Activated T-cell treated with anti-CD3 and anti-CD28 coated beads, Interleukin-2, amount 50 U/mL, for 72 hours (primary cell): ENCODE results near the gene GJC2. TPM values are rescaled to one million over a fixed set of nuclear protein-coding genes. Genes with fewer than 3 reads are reported as not detected.
"Not testable (repeated sequence)": the region's sequence is repeated elsewhere in the genome, so short reads cannot be mapped to it uniquely, and the experiment has no call there.

Experiments used
- ATAC-seq, 2 donors: fragments of 150-1000 bp; cut with Tn5 transposase; replicated peaks in 1 of 2; 2 replicates each; pipeline ENCODE4 v1.10.0; 2021; ENCODE audit warnings: moderate library complexity in 2 of 2, mild to moderate bottlenecking in 1 of 2
- DNase-seq, 2 donors: peaks; one replicate each; pipeline ENCODE4 v3.0.0; 2021 to 2022; ENCODE audit warnings: mixed read lengths in 1 of 2
- H3K27ac Mint-ChIP-seq: one replicate; pipeline ENCODE4 v1.8.0; 2022; ENCODE audit warnings: mild to moderate bottlenecking, moderate library complexity, mixed read lengths
- H3K27me3 Mint-ChIP-seq: one replicate; pipeline ENCODE4 v1.8.0; 2022; ENCODE audit warnings: low read depth, mixed read lengths
- H3K36me3 Mint-ChIP-seq, 2 donors: one replicate each; pipeline ENCODE4 v1.8.0; 2022; ENCODE audit warnings: mixed read lengths in 2 of 2, mild to moderate bottlenecking in 1 of 2; ENCODE audit not compliant: insufficient read depth in 2 of 2
- H3K4me1 Mint-ChIP-seq: one replicate; pipeline ENCODE4 v1.8.0; 2022; ENCODE audit warnings: low read depth, mixed read lengths
- H3K4me3 Mint-ChIP-seq, 2 donors: one replicate each; pipeline ENCODE4 v1.8.0; 2022; ENCODE audit warnings: mild to moderate bottlenecking in 2 of 2, mixed read lengths in 2 of 2, moderate library complexity in 2 of 2
- H3K9me3 Mint-ChIP-seq, 2 donors: one replicate each; pipeline ENCODE4 v1.8.0; 2022; ENCODE audit warnings: mixed read lengths in 2 of 2
- total RNA-seq, 2 donors: library from RNA; stranded (reverse); gene quantifications; one replicate each; pipeline ENCODE4 v1.2.3, GENCODE V29; 2022

GJC2 gene
- total RNA-seq, 2 donors from 2014 or later: 0.77 to 0.93 TPM

DNA sequence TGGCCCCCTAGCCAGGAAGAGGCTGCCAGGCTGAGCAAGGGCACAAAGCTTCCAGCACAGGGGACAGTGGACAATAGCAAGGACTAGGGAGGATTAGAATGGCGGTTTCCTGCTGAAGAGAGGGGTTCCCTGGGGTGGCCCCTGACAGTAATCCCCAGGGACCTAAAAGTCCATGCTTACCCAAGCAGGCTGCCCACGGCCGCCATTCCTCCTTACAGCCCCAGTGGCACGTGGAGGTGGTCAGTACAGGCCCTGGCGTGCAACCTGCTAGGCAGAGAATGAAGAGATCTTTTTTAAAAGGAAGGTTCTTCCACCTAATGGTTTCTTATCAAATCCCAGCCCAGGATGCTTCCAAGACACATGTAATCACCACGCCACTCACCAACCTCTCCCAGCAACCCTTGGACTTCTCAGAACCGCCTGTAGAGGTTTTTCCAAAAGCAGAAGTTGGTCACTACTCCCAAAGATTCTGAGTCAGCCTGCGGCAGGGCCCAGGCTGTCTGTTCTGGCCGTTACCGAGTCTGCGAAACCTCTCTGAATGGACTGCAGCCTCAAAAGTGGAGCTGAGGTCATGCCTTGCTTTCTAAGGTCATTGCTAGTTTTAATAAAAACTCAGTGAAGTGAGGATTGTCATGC, 41.6 kb upstream of the GJC2 start:
- Mint-ChIP-seq H3K4me1 (peaks cover 51% of the 10 kb centered on the region), H3K27me3 (no peaks in the 10 kb centered on the region), H3K9me3 (no peaks in the 10 kb centered on the region), H3K36me3 (peaks cover 0 to 4% of the 10 kb centered on the region in 2 donors), H3K4me3 (peak overlapping the region; percentile 93 to 94), H3K27ac (peak overlapping the region; percentile 57)
- DNase-seq (no peak), ATAC-seq (no peak)

GRCh38 chr1:228108742-228109072, 41.0 kb upstream of the GJC2 start:
- peaks cover 45% of the 10 kb centered on the region for H3K4me1 Mint-ChIP-seq
- no peaks in the 10 kb centered on the region for H3K27me3 Mint-ChIP-seq
- H3K36me3 Mint-ChIP-seq: peaks cover 0 to 2% of the 10 kb centered on the region in 2 donors
- DNase-seq (no peak), ATAC-seq (no peak)
- H3K9me3 Mint-ChIP-seq: no peaks in the 10 kb centered on the region
- H3K27ac Mint-ChIP-seq: peak overlapping the region; percentile 57
- H3K4me3 Mint-ChIP-seq: peak overlapping the region; percentile 93 to 94

DNA sequence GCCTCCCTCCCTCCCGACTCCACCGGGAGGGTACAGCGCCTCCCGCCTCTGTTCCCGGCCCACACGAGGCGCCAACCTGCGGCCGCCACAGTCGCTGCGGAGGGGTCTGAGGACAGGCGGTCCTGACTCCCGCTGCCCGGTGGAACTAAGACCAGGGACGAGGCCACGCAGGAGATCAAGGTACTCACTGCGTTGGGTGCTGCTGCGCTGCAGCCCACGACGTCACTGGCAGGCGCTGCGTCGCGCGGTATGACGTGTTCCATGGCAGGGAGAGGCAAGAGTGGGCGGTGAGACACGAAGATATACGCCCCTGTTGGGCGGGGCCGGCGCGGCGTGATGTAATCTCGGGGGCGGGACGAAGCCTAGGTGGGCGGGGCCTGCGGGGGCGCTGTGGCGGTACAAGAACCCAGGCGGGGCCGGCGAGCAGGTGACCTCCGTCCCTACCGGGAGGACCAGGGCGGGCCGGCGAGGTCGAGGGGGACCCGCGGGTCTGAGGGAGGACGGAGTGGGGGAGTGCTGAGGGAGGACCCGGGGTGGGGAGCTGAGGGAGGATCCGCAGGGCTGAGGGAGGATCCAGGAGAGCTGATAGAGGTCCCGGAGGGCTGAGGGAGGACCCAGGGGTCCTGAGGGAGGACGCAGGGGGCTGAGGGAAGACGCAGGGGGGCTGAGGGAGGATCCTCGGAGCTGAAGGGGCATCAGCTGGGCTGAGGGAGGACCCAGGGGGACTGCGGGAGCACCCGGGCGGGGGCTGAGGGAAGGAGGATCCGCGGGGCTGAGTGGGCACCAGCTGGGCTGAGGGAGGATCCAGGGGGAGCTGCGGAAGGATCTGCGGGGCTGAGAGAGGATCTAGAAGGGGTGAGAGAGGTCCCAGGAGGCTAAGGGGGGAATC, 40.4 kb upstream of the GJC2 start, which contains the start of gene MRPL55:
MRPL55 (minus strand) TSS at position 227 of the 889 bp plus-strand sequence. CDS start 1,039 bp downstream, outside the sequence.
- Mint-ChIP-seq H3K27ac (peak within 1 kb of the TSS; percentile 95), H3K36me3 (peaks cover 0 to 2% of the 10 kb centered on the region in 2 donors), H3K27me3 (no peaks in the 10 kb centered on the region), H3K4me1 (peaks cover 40% of the 10 kb centered on the region), H3K9me3 (no peaks in the 10 kb centered on the region), H3K4me3 (peak within 1 kb of the TSS; percentile 93 to 94)
- DNase-seq (peak; percentile 97 to 100), ATAC-seq (peak; percentile 96 to 97)

DNA sequence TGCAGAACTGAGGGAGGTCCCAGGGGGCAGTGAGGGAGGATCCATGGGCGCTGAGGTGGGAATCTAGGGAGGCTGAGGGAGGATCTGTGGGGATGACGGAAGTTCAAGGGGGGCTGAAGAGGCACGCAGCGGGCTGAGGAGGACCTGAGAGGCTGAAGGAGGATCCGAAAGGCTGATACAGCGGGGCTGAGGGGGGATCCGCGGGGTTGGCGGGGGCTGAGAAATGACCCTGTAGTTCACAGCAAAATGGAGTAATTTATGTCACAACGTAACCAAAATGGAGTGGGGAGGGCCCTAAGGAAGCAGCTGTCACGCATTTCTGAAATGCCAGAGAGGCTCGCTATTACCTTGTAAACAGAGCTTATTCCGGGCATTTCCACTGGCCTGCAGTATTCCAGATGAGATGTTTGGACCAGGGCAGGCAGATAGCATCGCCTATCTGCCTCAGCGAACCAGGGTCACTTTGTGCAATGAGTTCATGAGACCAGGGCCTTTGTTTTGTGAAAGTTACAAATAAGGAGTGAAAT, 39.7 kb upstream of the GJC2 start:
- Mint-ChIP-seq H3K4me1 (peaks cover 33% of the 10 kb centered on the region), H3K36me3 (peaks cover 0 to 2% of the 10 kb centered on the region in 2 donors), H3K9me3 (no peaks in the 10 kb centered on the region), H3K27ac (peak overlapping the region; percentile 95), H3K27me3 (no peaks in the 10 kb centered on the region), H3K4me3 (peak overlapping the region; percentile 93 to 94)
- ATAC-seq (no peak), DNase-seq (no peak)

- Mint-ChIP-seq H3K4me1 (peaks cover 33% of the 10 kb centered on the region), H3K4me3 (peak overlapping the region in 1 of 2 donors; percentile 93), H3K27ac (no peak overlapping the region), H3K36me3 (peaks cover 0 to 2% of the 10 kb centered on the region in 2 donors), H3K27me3 (no peaks in the 10 kb centered on the region), H3K9me3 (no peaks in the 10 kb centered on the region)
- DNase-seq (no peak), ATAC-seq (no peak)
Measured at GRCh38 chr1:228110556-228110955, 39.2 kb upstream of the GJC2 start.

GRCh38 chr1:228111315-228111714, 38.4 kb upstream of the GJC2 start:
- peaks cover 33% of the 10 kb centered on the region for H3K4me1 Mint-ChIP-seq
- not testable (repeated sequence) for H3K27me3 Mint-ChIP-seq, H3K27ac Mint-ChIP-seq, H3K4me3 Mint-ChIP-seq, ATAC-seq, H3K9me3 Mint-ChIP-seq, H3K36me3 Mint-ChIP-seq, DNase-seq

- H3K27me3 Mint-ChIP-seq: no peaks in the 10 kb centered on the region
- no peak overlapping the region for H3K4me3 Mint-ChIP-seq
- ATAC-seq (no peak), DNase-seq (no peak)
- peaks cover 29% of the 10 kb centered on the region for H3K4me1 Mint-ChIP-seq
- peaks cover 0 to 3% of the 10 kb centered on the region in 2 donors for H3K36me3 Mint-ChIP-seq
- H3K27ac Mint-ChIP-seq: no peak overlapping the region
- H3K9me3 Mint-ChIP-seq: peaks cover 0 to 1% of the 10 kb centered on the region in 2 donors
Measured at GRCh38 chr1:228112167-228112566, 37.6 kb upstream of the GJC2 start.

- peaks cover 0 to 3% of the 10 kb centered on the region in 2 donors for H3K36me3 Mint-ChIP-seq
- H3K9me3 Mint-ChIP-seq: peaks cover 0 to 1% of the 10 kb centered on the region in 2 donors
- no peaks in the 10 kb centered on the region for H3K27me3 Mint-ChIP-seq
- H3K4me3 Mint-ChIP-seq: no peak overlapping the region
- DNase-seq (no peak), ATAC-seq (no peak)
- H3K27ac Mint-ChIP-seq: no peak overlapping the region
- peaks cover 27% of the 10 kb centered on the region for H3K4me1 Mint-ChIP-seq
Measured at GRCh38 chr1:228112617-228113016, 37.1 kb upstream of the GJC2 start.

GRCh38 chr1:228114827-228115226, 34.9 kb upstream of the GJC2 start:
- DNase-seq: no peak
- H3K27me3 Mint-ChIP-seq: no peaks in the 10 kb centered on the region

GRCh38 chr1:228117335-228117734, 32.4 kb upstream of the GJC2 start:
- Mint-ChIP-seq H3K4me1 (peaks cover 14% of the 10 kb centered on the region), H3K4me3 (no peak overlapping the region)

More at GRCh38 chr1:228114827-228115226, 34.9 kb upstream of the GJC2 start:
- peaks cover 0 to 6% of the 10 kb centered on the region in 2 donors for H3K36me3 Mint-ChIP-seq
- no peak for ATAC-seq
- H3K9me3 Mint-ChIP-seq: peaks cover 3 to 4% of the 10 kb centered on the region in 2 donors
- H3K27ac Mint-ChIP-seq: no peak overlapping the region
- H3K4me1 Mint-ChIP-seq: peaks cover 14% of the 10 kb centered on the region
- no peak overlapping the region for H3K4me3 Mint-ChIP-seq

DNA sequence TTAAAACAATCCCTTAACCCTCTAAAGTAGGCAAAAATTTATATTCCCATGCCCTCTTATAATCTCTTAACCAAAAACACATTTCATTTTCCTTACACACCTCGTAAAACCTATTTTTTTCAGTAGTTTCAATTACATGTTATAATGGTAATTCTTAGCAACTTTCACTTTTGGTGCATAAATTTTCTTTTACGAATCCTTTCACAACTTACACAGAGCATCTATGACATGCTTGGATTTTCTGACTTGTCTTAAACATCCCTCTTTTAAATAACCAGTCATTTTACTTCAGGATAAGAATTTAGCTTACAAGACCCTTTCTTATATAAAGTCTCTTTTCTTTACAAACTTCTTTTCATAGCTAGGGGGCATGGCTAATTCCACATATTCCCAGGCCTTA, 31.7 kb upstream of the GJC2 start:
- DNase-seq: no peak
- no peak overlapping the region for H3K27ac Mint-ChIP-seq
- peaks cover 14% of the 10 kb centered on the region for H3K4me1 Mint-ChIP-seq
- H3K36me3 Mint-ChIP-seq: peaks cover 0 to 5% of the 10 kb centered on the region in 2 donors
- peaks cover 7% of the 10 kb centered on the region for H3K27me3 Mint-ChIP-seq
- ATAC-seq: no peak
- H3K4me3 Mint-ChIP-seq: no peak overlapping the region
- peaks cover 3 to 4% of the 10 kb centered on the region in 2 donors for H3K9me3 Mint-ChIP-seq

More at GRCh38 chr1:228117335-228117734, 32.4 kb upstream of the GJC2 start:
- Mint-ChIP-seq H3K27ac (no peak overlapping the region), H3K9me3 (peaks cover 3 to 4% of the 10 kb centered on the region in 2 donors), H3K27me3 (peaks cover 2% of the 10 kb centered on the region), H3K36me3 (peaks cover 0 to 5% of the 10 kb centered on the region in 2 donors)
- DNase-seq (no peak), ATAC-seq (no peak)

GRCh38 chr1:228120351-228120750, 29.4 kb upstream of the GJC2 start:
- H3K27me3 Mint-ChIP-seq: peaks cover 7% of the 10 kb centered on the region
- DNase-seq (no peak), ATAC-seq (no peak)
- H3K9me3 Mint-ChIP-seq: peaks cover 3 to 4% of the 10 kb centered on the region in 2 donors
- H3K36me3 Mint-ChIP-seq: peaks cover 0 to 5% of the 10 kb centered on the region in 2 donors
- H3K4me1 Mint-ChIP-seq: peaks cover 14% of the 10 kb centered on the region
- H3K27ac Mint-ChIP-seq: no peak overlapping the region
- H3K4me3 Mint-ChIP-seq: peak overlapping the region; percentile 51 to 63
